ENCODE measurements around the gene CFAP299. TPM values are rescaled to one million over a fixed set of nuclear protein-coding genes. Genes with fewer than 3 reads are reported as not detected.
A peak's percentile ranks its signal among the peaks of the same experiment; 100 is the strongest.

The CFAP299 gene
- total and polyA plus RNA-seq, 2 of the 13 experiments (the other 11 are each of a cell fraction or from before 2014, with no cell fraction given) = not detected

- H2AFZ ChIP-seq (ENCODE audit: low read length) = no peak overlapping the region
- TF ChIP-seq MAFK (conservative IDR thresholded peaks at IDR 0.05 in 1 of 2, IDR thresholded peaks at IDR 0.05 in 1 of 2; ENCODE audit: low read length in 2 of 2) (peak in 1 of 2 experiments; percentile 79; a peak in 3 of 4 replicates), FOSL2 (CRISPR knock-in tag; IDR thresholded peaks at IDR 0.05) (no peak), ZNF530 (CRISPR knock-in tag; IDR thresholded peaks at IDR 0.05; ENCODE audit: low read depth) (no peak), ZSCAN9 (CRISPR knock-in tag; IDR thresholded peaks at IDR 0.05; ENCODE audit: borderline replicate concordance) (no peak), ZNF280D (CRISPR knock-in tag; IDR thresholded peaks at IDR 0.05) (no peak), ZNF280B (CRISPR knock-in tag; IDR thresholded peaks at IDR 0.05; ENCODE audit: borderline replicate concordance) (no peak), MAFF (IDR thresholded peaks at IDR 0.05; ENCODE audit: low read depth, low read length) (peak; percentile 63; the same call in 1 of the 2 replicates), PTBP1 (IDR thresholded peaks at IDR 0.05; ENCODE audit: low read depth, low read length, poor library complexity, severe bottlenecking) (no peak), SP5 (CRISPR knock-in tag; IDR thresholded peaks at IDR 0.05; ENCODE audit: borderline replicate concordance, low read depth) (no peak), ASH2L (IDR thresholded peaks at IDR 0.05; ENCODE audit: insufficient read length, low read depth, low read length) (no peak), REXO4 (CRISPR knock-in tag; IDR thresholded peaks at IDR 0.05; ENCODE audit: borderline replicate concordance) (no peak)
- no peak for DNase-seq (ENCODE audit: low spot score)
- FAIRE-seq = no peak
- no peak overlapping the region for H3K9ac ChIP-seq (ENCODE audit: insufficient read depth, low read depth, low read length)
- H3K27ac ChIP-seq (ENCODE audit: extremely low read length, insufficient read depth, low read length) = no peak overlapping the region
- H3K4me3 ChIP-seq (replicated peaks in 1 of 3; ENCODE audit: insufficient read depth in 1 of 3, low read depth in 2 of 3, low read length in 3 of 3) = no peak overlapping the region
- H3K36me3 ChIP-seq (replicated peaks in 1 of 2; ENCODE audit: control insufficient read depth in 1 of 2, insufficient read depth in 2 of 2, low read length in 2 of 2) = no peaks in the 10 kb centered on the region
- intact Hi-C loops (cut with micrococcal nuclease; ENCODE audit: unreplicated experiment) (no loop called here), in situ Hi-C loops (cut with HindIII; ENCODE audit: extremely low pct_ligation_motif_present, low pct_unique_long_range_greater_than_20kb) (no loop called here)
- BruUV-seq (replicated peaks) = no TSS peak
- ATAC-seq = no peak
- no peaks in the 10 kb centered on the region for H3K4me1 ChIP-seq (ENCODE audit: insufficient read depth, low read length)
- no peaks in the 10 kb centered on the region for H3K79me2 ChIP-seq (ENCODE audit: insufficient read depth, low read length)
- no peaks in the 10 kb centered on the region for H4K20me1 ChIP-seq (ENCODE audit: insufficient read depth, low read length)
- no peaks in the 10 kb centered on the region for H3K9me3 ChIP-seq (ENCODE audit: low read length)
- POLR2A ChIA-PET = no interaction called here
- H3K27me3 ChIP-seq (ENCODE audit: control insufficient read depth in 1 of 2, insufficient read depth in 2 of 2, low read length in 2 of 2) = no peaks in the 10 kb centered on the region; a peak in 1 of 5 replicates
- CTCF ChIA-PET (ENCODE audit: low intra/inter-chr PET ratio, low total read pairs) = no interaction called here
- no peak overlapping the region for H3K4me2 ChIP-seq (ENCODE audit: low read depth, low read length)
These were observed 345.4 kb downstream of the CFAP299 start for GRCh38 chr4:80680934-80681333.

All from HepG2 (cell line).